ENCODE results near the gene KCNJ4. TPM values are rescaled to one million over a fixed set of nuclear protein-coding genes. Genes with fewer than 3 reads are reported as not detected.

KCNJ4 gene
- total RNA-seq, 1 donor from 2014 or later = 1.7 TPM

DNA sequence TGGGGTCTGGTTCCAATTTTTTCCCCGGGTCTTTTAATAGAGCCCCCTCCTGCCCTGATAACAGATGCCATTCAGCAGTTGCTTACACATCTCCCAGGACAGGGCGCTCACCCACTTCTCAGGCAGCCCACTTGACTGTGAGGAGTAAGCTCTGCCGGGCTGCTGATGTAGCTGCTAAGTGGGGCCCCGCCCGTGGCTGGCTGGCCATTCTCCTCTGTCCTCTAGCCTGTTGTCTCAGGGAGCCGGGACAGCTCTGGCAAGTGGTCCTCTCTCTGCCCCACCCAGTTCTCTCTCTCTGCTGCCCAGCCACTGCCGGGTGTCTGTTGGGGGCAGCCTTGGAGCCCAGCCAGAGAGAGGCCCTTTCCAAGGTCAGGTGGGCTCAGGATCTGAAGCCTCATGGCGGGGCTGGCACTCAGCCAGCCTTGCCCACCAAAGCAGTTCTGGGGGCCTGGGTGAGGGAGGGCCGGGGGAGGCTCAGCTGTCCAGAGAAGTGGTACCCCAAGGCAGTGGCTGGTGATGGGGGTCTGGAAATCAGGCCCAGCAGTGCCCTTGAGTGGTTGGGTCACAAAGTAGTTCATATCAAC is 8.9 kb downstream of the KCNJ4 start:
- Mint-ChIP-seq H3K36me3 (ENCODE audit: insufficient read depth) (no peaks in the 10 kb centered on the region), H3K4me3 (ENCODE audit: low read depth) (no peak overlapping the region), H3K27ac (no peak overlapping the region), H3K4me1 (ENCODE audit: low read depth) (peaks cover 3% of the 10 kb centered on the region), H3K9me3 (ENCODE audit: low read depth) (no peaks in the 10 kb centered on the region), H3K27me3 (peaks cover 34% of the 10 kb centered on the region)
- TF ChIP-seq CTCF (IDR thresholded peaks at IDR 0.05; ENCODE audit: unreplicated experiment) = no peak
- no peak for DNase-seq (ENCODE audit: low spot score, unreplicated experiment)

DNA sequence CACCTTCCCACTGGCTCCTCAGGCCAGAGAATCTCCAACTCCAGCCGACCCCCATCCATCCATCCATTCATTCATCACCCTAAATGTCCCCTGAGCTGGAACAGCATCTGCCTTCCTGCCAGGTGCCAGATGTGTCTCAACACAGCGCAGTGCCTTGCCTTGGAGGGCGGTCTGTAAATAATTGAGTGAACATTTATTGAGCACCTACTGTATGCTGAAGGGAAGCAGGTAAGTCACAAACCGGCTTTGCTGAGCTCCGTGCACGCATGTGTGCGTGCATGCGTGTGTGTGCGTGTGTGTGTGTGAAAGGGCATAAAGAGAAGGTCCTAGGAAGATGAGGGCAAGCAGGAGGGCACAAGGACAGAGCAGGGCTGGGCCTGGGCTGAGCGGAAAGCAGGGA is 10.2 kb downstream of the KCNJ4 start:
- Mint-ChIP-seq H3K4me3 (ENCODE audit: low read depth) (no peak overlapping the region), H3K9me3 (ENCODE audit: low read depth) (no peaks in the 10 kb centered on the region), H3K27ac (no peak overlapping the region), H3K27me3 (peaks cover 27% of the 10 kb centered on the region), H3K36me3 (ENCODE audit: insufficient read depth) (no peaks in the 10 kb centered on the region), H3K4me1 (ENCODE audit: low read depth) (peaks cover 3% of the 10 kb centered on the region)
- no peak for TF ChIP-seq CTCF (IDR thresholded peaks at IDR 0.05; ENCODE audit: unreplicated experiment)
- DNase-seq (ENCODE audit: low spot score, unreplicated experiment) = no peak

DNA sequence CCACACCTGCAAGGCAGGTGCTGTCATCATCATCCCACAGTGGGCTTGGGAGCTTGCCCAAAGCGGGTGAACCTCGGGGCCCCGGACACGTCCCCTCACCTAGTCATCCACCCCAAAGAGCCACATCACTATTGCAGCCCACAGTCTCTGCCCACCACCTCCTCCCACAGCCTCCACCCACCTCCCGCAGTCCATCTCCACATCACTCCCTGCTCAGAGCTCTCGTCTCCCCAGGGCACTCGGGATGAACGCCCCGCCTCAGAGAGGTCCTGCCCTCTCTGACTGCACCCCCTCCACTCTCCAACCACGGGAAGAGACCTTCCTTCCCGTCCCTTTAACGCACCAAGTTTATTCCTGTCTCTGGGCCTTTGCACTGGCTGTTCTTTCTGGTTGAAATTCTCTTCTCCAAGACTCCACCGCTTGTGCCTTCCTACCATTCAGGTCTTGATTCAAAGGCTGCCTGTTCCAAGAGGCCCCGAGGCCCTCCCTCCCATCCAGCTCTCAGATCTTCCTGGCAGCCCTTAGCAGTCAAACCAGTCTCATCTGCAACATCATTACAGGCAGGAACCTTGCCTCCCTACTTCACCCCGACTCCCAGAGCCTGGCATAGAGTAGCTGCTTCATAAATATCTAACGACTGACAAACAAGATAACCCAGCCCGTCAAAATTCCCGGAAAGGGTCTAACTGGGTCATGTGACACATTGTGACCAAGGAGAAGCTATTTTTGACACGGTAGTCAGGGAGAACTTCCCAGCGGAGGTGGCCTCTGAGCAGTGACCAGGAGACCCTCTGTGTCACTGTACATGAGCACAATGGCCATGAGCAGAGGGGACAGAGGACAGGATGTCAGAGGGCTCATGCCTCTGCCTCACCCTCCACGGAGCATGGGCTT is 11.1 kb downstream of the KCNJ4 start:
- Mint-ChIP-seq H3K36me3 (ENCODE audit: insufficient read depth) (no peaks in the 10 kb centered on the region), H3K27me3 (peaks cover 25% of the 10 kb centered on the region), H3K4me1 (ENCODE audit: low read depth) (peaks cover 3% of the 10 kb centered on the region), H3K4me3 (ENCODE audit: low read depth) (no peak overlapping the region), H3K9me3 (ENCODE audit: low read depth) (no peaks in the 10 kb centered on the region), H3K27ac (no peak overlapping the region)
- no peak for TF ChIP-seq CTCF (IDR thresholded peaks at IDR 0.05; ENCODE audit: unreplicated experiment)
- DNase-seq (ENCODE audit: low spot score, unreplicated experiment) = no peak

GRCh38 chr22:38442967-38443627 is 11.9 kb downstream of the KCNJ4 start:
- peaks cover 25% of the 10 kb centered on the region for H3K27me3 Mint-ChIP-seq
- H3K9me3 Mint-ChIP-seq (ENCODE audit: low read depth) = no peaks in the 10 kb centered on the region
- H3K27ac Mint-ChIP-seq = no peak overlapping the region
- DNase-seq (ENCODE audit: low spot score, unreplicated experiment) = no peak
- H3K36me3 Mint-ChIP-seq (ENCODE audit: insufficient read depth) = no peaks in the 10 kb centered on the region
- TF ChIP-seq CTCF (IDR thresholded peaks at IDR 0.05; ENCODE audit: unreplicated experiment) = no peak
- H3K4me3 Mint-ChIP-seq (ENCODE audit: low read depth) = no peak overlapping the region
- H3K4me1 Mint-ChIP-seq (ENCODE audit: low read depth) = peaks cover 3% of the 10 kb centered on the region

- Mint-ChIP-seq H3K36me3 (ENCODE audit: insufficient read depth) (no peaks in the 10 kb centered on the region), H3K4me1 (ENCODE audit: low read depth) (peaks cover 3% of the 10 kb centered on the region), H3K27me3 (peaks cover 27% of the 10 kb centered on the region), H3K4me3 (ENCODE audit: low read depth) (no peak overlapping the region), H3K27ac (no peak overlapping the region), H3K9me3 (ENCODE audit: low read depth) (no peaks in the 10 kb centered on the region)
- DNase-seq (ENCODE audit: low spot score, unreplicated experiment) = no peak
- no peak for TF ChIP-seq CTCF (IDR thresholded peaks at IDR 0.05; ENCODE audit: unreplicated experiment)
Measured at GRCh38 chr22:38441620-38442287, 13.2 kb downstream of the KCNJ4 start.

Data from progenitor cell of endocrine pancreas (in vitro differentiated cells).